ENCODE results near the gene DPF1.

DNA sequence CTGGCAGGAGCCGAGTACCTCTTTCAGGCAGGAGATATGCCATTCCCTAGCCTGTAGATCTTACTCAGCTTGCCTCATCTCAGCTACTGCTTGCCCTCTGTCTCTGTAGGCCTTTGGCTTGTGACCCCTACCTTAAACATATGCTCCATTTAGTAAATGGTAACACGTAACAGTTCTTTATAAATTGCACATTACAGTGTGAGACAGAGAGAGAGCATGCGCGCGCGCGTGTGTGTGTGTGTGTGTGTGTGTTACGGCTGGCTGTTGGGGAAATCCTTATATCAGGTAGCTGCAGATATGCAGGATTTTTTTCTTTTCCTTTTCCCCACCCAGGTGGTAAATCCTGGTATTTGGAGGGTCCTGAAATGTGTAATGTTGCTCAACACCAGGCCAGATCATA lies 44.5 kb upstream of the DPF1 start:
- TF ChIP-seq, protein P1, sequence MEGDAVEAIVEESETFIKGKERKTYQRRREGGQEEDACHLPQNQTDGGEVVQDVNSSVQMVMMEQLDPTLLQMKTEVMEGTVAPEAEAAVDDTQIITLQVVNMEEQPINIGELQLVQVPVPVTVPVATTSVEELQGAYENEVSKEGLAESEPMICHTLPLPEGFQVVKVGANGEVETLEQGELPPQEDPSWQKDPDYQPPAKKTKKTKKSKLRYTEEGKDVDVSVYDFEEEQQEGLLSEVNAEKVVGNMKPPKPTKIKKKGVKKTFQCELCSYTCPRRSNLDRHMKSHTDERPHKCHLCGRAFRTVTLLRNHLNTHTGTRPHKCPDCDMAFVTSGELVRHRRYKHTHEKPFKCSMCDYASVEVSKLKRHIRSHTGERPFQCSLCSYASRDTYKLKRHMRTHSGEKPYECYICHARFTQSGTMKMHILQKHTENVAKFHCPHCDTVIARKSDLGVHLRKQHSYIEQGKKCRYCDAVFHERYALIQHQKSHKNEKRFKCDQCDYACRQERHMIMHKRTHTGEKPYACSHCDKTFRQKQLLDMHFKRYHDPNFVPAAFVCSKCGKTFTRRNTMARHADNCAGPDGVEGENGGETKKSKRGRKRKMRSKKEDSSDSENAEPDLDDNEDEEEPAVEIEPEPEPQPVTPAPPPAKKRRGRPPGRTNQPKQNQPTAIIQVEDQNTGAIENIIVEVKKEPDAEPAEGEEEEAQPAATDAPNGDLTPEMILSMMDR (conservative IDR thresholded peaks at IDR 0.05), result no peak
- no peak for TF ChIP-seq ZFX (IDR thresholded peaks at IDR 0.05)

Data from C4-2B (cell line).